DND-41 (cell line): ENCODE results near the gene CACNA2D1.

ENCODE experiments used
- CTCF ChIP-seq: IDR thresholded peaks from 2 replicates; pipeline ENCODE4 v1.5.1; 2012; ENCODE audit warnings: borderline replicate concordance, low read length, moderate library complexity, mild to moderate bottlenecking; ENCODE audit not compliant: poor library complexity, severe bottlenecking; ENCODE audit errors: extremely low read depth
- EZH2 ChIP-seq: IDR thresholded peaks from 3 replicates; pipeline ENCODE4 v1.6.1; 2012; ENCODE audit warnings: borderline replicate concordance, low read depth, mild to moderate bottlenecking, moderate library complexity, low read length, inconsistent platforms; ENCODE audit not compliant: severe bottlenecking

DNA sequence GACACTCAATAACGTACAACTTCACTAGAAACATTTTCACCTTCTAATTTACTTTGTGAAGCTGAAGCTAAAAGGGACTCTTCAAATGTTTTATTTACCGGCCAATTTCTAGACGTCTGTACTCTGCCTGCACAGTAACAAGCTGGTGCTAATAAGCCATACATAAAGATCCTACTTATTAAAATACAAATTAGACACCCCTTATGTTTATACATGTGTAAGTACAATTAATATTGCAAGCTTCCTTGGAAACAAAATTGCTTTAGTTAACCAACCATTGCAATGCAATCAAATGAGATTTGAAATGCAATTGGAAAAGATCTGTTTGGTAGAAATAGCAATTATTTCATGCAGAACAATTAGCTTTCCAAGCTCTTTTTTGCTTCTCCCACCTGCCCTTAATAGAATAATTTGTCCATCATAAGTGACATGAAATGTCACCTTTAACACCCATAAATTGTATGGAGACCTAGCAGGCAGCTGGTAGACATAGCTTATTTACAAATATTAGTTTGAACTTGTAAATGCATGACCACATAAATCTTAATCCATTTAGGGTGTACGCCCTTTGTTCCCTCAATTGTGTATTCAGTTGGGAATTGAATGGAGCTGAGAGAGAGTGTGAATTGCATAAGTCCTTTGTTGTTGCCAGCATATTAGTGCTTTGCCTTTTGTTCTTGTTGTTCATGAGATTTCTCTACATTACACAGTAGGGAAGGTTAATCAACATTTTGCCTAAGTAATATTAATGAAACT, 277.1 kb downstream of the CACNA2D1 start:
- no peak for TF ChIP-seq CTCF
- no peak for TF ChIP-seq EZH2
